HG03520 (cell line): ENCODE data around the gene TPTE2.
"Not testable (repeated sequence)": the region's sequence is repeated elsewhere in the genome, so short reads cannot be mapped to it uniquely, and the experiment has no call there.

Experiments
- ATAC-seq: cut with Tn5 transposase; IDR thresholded peaks from one replicate; pipeline ENCODE4 v1.9.1; 2021; ENCODE audit warnings: mild to moderate bottlenecking, moderate library complexity; ENCODE audit not compliant: unreplicated experiment

Gene TPTE2

GRCh38 chr13:19567820-19568534 is 6.6 kb upstream of the TPTE2 start:
- peak; percentile 63 for ATAC-seq

DNA sequence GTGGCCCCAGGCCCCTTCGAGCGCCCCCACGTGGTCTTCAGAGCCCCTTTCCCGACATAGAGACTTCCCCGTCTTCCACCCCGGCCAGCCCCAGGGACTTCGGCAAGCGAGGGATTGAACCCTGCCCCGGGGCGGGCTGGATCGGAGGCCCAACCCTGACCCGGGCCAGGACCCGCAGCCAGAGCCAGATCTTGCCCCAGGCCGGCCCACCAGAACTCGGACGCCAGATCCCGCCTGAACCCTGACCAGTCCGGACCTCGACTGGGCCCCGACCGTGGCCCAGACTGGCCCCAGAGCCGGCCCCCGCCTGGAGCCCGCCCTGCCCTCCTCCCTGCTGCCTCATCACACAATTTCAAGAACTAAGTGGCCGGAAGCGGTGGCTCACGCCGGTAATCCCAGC is 253 bp upstream of the TPTE2 start:
- no peak for ATAC-seq

DNA sequence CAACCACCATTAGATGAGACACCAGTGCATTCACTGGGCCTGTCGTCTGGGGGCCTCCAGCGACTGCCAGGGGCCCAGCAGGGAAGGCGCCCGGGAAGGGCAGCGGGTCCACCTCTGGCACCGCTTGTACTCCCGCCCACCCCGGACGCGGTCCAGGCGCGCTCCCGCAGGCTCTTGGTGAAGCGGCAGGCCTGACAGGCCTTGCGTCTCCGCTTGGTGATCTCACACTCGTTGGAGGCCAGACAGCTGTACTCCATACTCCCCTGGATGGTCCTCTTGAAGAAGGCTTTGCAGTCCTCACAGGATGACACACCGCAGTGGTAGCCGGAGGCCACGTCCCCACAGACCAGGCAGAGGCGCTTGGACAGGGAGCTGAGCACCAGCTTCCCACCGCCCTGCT is 660 bp downstream of the TPTE2 start:
- not testable (repeated sequence) for ATAC-seq

DNA sequence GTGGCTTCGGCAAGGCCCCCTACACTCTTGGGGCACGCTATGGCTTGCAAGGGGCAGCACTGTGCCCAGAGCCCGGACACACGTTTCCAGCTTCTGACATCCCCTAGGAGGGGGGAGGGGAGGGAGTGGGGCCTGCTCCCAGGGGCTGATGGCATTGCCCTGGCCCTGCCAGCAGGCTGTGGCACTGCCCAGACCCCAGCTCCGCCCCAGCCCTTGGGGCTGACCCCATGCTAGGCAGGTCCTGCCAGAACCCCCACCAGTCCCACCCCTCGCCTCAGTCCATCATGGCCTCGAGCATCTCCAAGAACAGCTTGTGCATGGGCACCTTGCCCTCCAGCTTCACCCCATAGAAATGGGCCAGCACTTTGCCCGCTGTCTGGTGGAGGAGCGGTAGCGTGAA is 1.6 kb downstream of the TPTE2 start:
- ATAC-seq, result not testable (repeated sequence)

- ATAC-seq, result not testable (repeated sequence)
These were observed 4.0 kb downstream of the TPTE2 start for GRCh38 chr13:19557287-19557686.

DNA sequence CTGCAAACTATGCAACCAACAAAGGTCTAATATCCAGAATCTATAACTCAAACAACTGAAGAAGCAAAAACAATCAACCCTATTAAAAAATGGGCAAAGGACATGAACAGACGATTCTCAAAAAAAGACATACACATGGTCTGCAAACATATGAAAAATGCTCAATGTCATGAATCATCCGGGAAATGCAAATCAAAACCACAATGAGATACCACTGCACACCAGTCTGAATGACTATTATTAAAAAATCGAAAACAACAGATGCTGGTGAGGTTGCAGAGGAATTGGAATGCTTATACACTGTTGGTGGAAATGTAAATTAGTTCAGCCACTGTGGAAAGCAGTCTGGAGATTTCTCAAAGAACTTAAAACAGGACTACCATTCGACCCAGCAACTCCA is 12.1 kb downstream of the TPTE2 start:
- not testable (repeated sequence) for ATAC-seq

- peak; percentile 48 for ATAC-seq
These were observed 35.7 kb downstream of the TPTE2 start for GRCh38 chr13:19525634-19526033.

DNA sequence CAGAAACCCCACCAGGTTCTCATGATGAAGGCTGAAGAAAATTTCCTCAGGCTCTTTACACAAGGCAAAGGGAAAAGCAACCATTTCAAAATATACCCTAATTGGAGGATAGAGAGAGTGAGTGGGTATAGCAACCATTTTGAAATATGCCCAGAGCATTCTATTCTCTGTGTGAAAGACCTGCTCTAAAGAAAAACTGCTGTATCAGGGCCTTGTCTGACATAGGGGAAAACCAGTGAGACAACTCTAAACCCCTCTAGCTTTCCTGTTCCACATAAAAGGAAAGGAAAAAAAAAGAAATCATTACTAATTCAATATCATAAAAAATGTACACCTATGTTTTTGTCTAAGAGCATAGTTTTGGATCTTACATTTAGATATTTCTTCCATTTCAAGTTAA is 42.3 kb downstream of the TPTE2 start:
- ATAC-seq, result no peak

DNA sequence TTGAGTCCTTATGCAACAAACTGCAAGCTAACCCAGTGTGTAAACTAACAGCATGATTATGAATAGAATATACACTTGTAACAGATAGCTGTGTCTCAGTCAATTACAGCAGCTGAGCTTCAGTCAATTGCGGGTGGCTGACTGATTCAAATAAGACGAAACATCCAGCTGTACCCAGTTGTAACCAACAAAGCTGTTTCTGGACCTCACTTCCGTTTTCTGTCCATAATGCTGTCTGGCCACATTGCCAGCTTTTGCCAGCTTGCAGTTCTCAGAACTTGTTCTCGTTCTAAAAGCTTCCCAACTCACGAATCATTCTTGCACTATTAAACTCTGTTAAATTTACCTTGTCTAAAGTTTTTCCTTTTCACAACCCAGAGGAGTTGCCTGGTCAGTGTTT is 53.7 kb downstream of the TPTE2 start:
- not testable (repeated sequence) for ATAC-seq

DNA sequence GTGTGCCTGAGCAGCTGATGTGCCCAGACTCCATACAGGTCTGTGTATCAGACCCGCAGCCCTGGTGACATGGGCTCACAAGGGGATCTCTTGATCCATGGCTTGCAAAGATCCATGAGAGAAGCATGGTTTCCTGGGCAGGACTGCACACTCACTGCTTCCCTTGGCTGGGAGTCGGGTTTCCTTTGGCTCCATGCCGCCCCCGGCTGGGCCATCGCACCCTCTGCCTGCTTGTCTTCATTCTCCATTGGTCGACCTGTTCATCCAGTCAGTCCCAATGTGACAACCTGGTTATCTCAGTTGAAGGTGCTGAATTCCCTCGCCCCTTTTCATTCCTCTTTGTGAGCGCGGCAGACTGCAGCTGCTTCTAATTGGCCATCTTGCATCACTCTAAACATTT is 101.2 kb downstream of the TPTE2 start:
- ATAC-seq, result not testable (repeated sequence)

- ATAC-seq, result not testable (repeated sequence)
These were observed 122.2 kb downstream of the TPTE2 start for GRCh38 chr13:19439056-19439686.

- not testable (repeated sequence) for ATAC-seq
These were observed 123.6 kb downstream of the TPTE2 start for GRCh38 chr13:19437780-19438179.

GRCh38 chr13:19422236-19422635 is 139.1 kb downstream of the TPTE2 start:
- ATAC-seq, result not testable (repeated sequence)

DNA sequence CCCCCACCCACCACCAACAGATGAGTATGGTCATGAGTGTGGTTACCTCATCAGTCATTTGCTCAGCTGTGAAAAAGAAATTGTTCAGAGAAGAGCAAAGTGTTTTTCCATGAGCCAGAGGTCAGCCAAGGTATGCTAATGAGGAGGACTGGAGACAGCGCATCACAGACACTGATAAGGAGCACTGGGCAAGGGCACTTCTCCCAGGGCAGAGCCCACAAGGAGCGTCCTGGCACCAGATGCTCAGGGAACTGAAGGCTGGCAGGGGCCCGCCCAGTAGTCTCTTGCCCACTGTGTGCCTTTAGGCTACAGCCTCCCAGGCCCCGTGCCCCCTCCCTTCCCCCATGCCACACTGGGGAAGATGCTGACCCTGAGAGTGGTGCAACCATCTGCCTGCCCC is 148.8 kb downstream of the TPTE2 start:
- ATAC-seq, result not testable (repeated sequence)

GRCh38 chr13:19382746-19383511 is 178.4 kb downstream of the TPTE2 start:
- not testable (repeated sequence) for ATAC-seq

GRCh38 chr13:19382111-19382510 is 179.2 kb downstream of the TPTE2 start:
- no peak for ATAC-seq
